HL-60 (cell line): ENCODE data around the gene WDR27.
A peak's percentile ranks its signal among the peaks of the same experiment; 100 is the strongest.

ENCODE experiments used
- DNase-seq, 2 experiments: peaks; one replicate each; pipeline ENCODE4 v3.0.0-alpha.2; 2010 to 2020; ENCODE audit warnings: low read depth in 1 of 2, low spot score in 1 of 2
- H3K27ac ChIP-seq: fragments of 250-450 bp; sonication (Bioruptor Pico); replicated peaks from 2 replicates; pipeline ENCODE4 v1.5.1; 2020; ENCODE audit warnings: mild to moderate bottlenecking, moderate library complexity
- H3K27me3 ChIP-seq: fragments of 250-450 bp; sonication (Bioruptor Pico); 2 replicates; pipeline ENCODE4 v1.5.1; 2021; ENCODE audit warnings: mild to moderate bottlenecking, moderate library complexity; ENCODE audit not compliant: insufficient read depth, poor library complexity, severe bottlenecking
- H3K4me3 ChIP-seq: replicated peaks from 2 replicates; pipeline ENCODE4 v1.5.1; 2011; ENCODE audit warnings: mild to moderate bottlenecking, control low read depth, low read length; ENCODE audit not compliant: insufficient read depth
- CTCF ChIP-seq: IDR thresholded peaks from one replicate; pipeline ENCODE4 v1.5.1; 2011; ENCODE audit warnings: low read length, control low read depth, inconsistent platforms; ENCODE audit not compliant: insufficient read depth
- GABPA ChIP-seq: IDR thresholded peaks from 2 replicates; pipeline ENCODE4 v1.6.1; 2012; ENCODE audit warnings: low read depth
- POLR2AphosphoS5 ChIP-seq: IDR thresholded peaks from 2 replicates; pipeline ENCODE4 v1.6.1; 2012; ENCODE audit warnings: low read depth
- REST ChIP-seq: IDR thresholded peaks from 2 replicates; pipeline ENCODE4 v1.6.1; 2012; ENCODE audit warnings: low read depth; ENCODE audit not compliant: insufficient replicate concordance
- SPI1 ChIP-seq: IDR thresholded peaks from 2 replicates; pipeline ENCODE4 v1.6.1; 2012; ENCODE audit warnings: low read depth, mild to moderate bottlenecking, borderline replicate concordance

Gene WDR27

GRCh38 chr6:169567819-169568218, 134.0 kb downstream of the WDR27 start:
- Histone ChIP-seq H3K27me3 (no peaks in the 10 kb centered on the region), H3K4me3 (no peak overlapping the region), H3K27ac (no peak overlapping the region)
- TF ChIP-seq SPI1: no peak
- no peak for TF ChIP-seq POLR2AphosphoS5
- TF ChIP-seq CTCF: no peak
- TF ChIP-seq GABPA: no peak
- TF ChIP-seq REST: no peak
- no peak for DNase-seq

GRCh38 chr6:169566961-169567750, 134.7 kb downstream of the WDR27 start:
- no peak for DNase-seq
- Histone ChIP-seq H3K27ac (no peak overlapping the region), H3K27me3 (no peaks in the 10 kb centered on the region), H3K4me3 (no peak overlapping the region)
- TF ChIP-seq CTCF (no peak), POLR2AphosphoS5 (no peak), GABPA (no peak)

GRCh38 chr6:169566319-169566718, 135.5 kb downstream of the WDR27 start:
- no peak for TF ChIP-seq GABPA
- no peak for TF ChIP-seq REST
- DNase-seq: no peak
- Histone ChIP-seq H3K27ac (no peak overlapping the region), H3K4me3 (no peak overlapping the region), H3K27me3 (no peaks in the 10 kb centered on the region)

GRCh38 chr6:169564453-169565240, 137.2 kb downstream of the WDR27 start:
- DNase-seq: no peak
- Histone ChIP-seq H3K27me3 (no peaks in the 10 kb centered on the region), H3K27ac (no peak overlapping the region), H3K4me3 (no peak overlapping the region)
- peak; percentile 55 for TF ChIP-seq REST
- TF ChIP-seq CTCF: no peak
